Gastrocnemius medialis (tissue), 4 donors: ENCODE results near the gene SMOC1. TPM values are rescaled to one million over a fixed set of nuclear protein-coding genes. Genes with fewer than 3 reads are reported as not detected.
A peak's percentile ranks its signal among the peaks of the same experiment; 100 is the strongest.

Source experiments
- ATAC-seq, 2 donors: fragments of 150-250 bp; one replicate each; pipeline ENCODE4 v1.9.1; 2016
- DNase-seq, 2 donors: peaks; one replicate each; pipeline ENCODE4 v3.0.0-alpha.2; 2019
- H3K27ac ChIP-seq, 4 donors: fragments of 200-600 bp; sonication (generic); 1 replicate in 1 of 4; 2 replicates in 3 of 4; pipeline ENCODE4 v1.5.1; 2016 to 2018; ENCODE audit warnings: mild to moderate bottlenecking in 2 of 4, moderate library complexity in 1 of 4
- H3K27me3 ChIP-seq, 3 donors: fragments of 200-600 bp; sonication (generic) in 2 of 3; 1 replicate in 1 of 3; 2 replicates in 2 of 3; pipeline versions ENCODE4 v1.5.1 to v1.6.0; 2016 to 2019; ENCODE audit warnings: mild to moderate bottlenecking in 1 of 3, moderate library complexity in 1 of 3
- H3K36me3 ChIP-seq, 2 donors: fragments of 200-600 bp; sonication (generic) in 1 of 2; one replicate each; pipeline ENCODE4 v1.5.1; 2017 to 2018
- H3K4me1 ChIP-seq, 2 donors: fragments of 200-600 bp; sonication (generic) in 1 of 2; one replicate each; pipeline ENCODE4 v1.5.1; 2016 to 2017; ENCODE audit warnings: mild to moderate bottlenecking in 2 of 2
- H3K4me3 ChIP-seq, 4 donors: fragments of 200-600 bp; sonication (generic) in 3 of 4; 1 replicate in 1 of 4; 2 replicates in 3 of 4; pipeline ENCODE4 v1.5.1; 2016 to 2019; ENCODE audit warnings: mild to moderate bottlenecking in 2 of 4
- H3K9me3 ChIP-seq, 3 donors: fragments of 200-600 bp; sonication (generic) in 2 of 3; 1 replicate in 1 of 3; 2 replicates in 2 of 3; pipeline ENCODE4 v1.5.1; 2016 to 2019
- CTCF ChIP-seq, 5 experiments: fragments of 450-650 bp in 3 of 5; fragments of 200-600 bp in 2 of 5; sonication (generic) in 2 of 5; IDR thresholded peaks in 4 of 5; conservative IDR thresholded peaks in 1 of 5; 1 replicate in 4 of 5; 2 replicates in 1 of 5; pipeline ENCODE4 v1.5.1; 2016 to 2019; ENCODE audit warnings: antibody characterized with exemption in 5 of 5, mild to moderate bottlenecking in 3 of 5, moderate library complexity in 3 of 5
- POLR2A ChIP-seq, 2 donors: fragments of 450-650 bp; IDR thresholded peaks; one replicate each; pipeline ENCODE4 v1.6.1; 2017; ENCODE audit warnings: antibody characterized with exemption in 2 of 2, mild to moderate bottlenecking in 2 of 2, moderate library complexity in 2 of 2
- in situ Hi-C, 4 donors: fragments of 200-750 bp; cut with MboI; loops; one replicate each; pipeline versions ENCODE4 v1.15.0 to v1.8.0; 2017; ENCODE audit warnings: low sequenced_read_pairs in 4 of 4
- intact Hi-C: fragments of 100-400 bp; cut with DNase I; formaldehyde crosslinking; loops from one replicate; pipeline ENCODE4 v1.15.1; 2023; ENCODE audit warnings: low total_unique reads
- total RNA-seq, 4 donors: library from RNA; depleted of rRNA; stranded (reverse); fragments of >200 nt; gene quantifications; one replicate each; pipeline versions ENCODE4 v1.1.0 to v1.2.3, GENCODE V29; 2016

The SMOC1 gene
- total RNA-seq, 4 donors from 2014 or later, result 2.7 to 10.2 (median 7.8) TPM

DNA sequence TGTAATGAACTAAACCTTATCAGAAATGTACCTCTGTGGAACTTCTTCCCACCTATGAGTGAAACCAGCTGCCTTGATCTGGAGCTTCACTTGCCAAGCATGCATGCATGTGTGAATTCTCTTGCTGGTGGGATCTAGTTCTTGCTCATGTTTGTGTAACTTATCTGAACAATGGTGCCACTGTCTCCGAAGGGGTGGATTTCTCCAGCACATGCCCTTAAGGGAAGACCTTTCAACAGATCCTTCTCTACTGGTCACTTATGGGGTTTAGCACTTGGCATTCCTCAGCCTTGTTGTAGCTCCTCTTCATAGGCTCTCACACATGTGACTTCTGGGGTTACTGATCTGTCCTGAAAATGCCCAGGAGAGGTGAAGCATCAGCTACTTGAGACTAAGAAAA lies 25.0 kb downstream of the SMOC1 start:
- H3K4me3 ChIP-seq, result no peak overlapping the region
- intact Hi-C loops, result no loop called here
- H3K36me3 ChIP-seq, result no peaks in the 10 kb centered on the region
- DNase-seq (no peak), ATAC-seq (no peak)
- no peaks in the 10 kb centered on the region for H3K4me1 ChIP-seq
- in situ Hi-C loops, result no loop called here
- H3K27ac ChIP-seq, result no peak overlapping the region
- TF ChIP-seq CTCF (IDR thresholded peaks at IDR 0.05 in 4 of 5, conservative IDR thresholded peaks at IDR 0.05 in 1 of 5), result no peak
- TF ChIP-seq POLR2A (IDR thresholded peaks at IDR 0.05), result no peak
- H3K27me3 ChIP-seq, result no peaks in the 10 kb centered on the region
- no peaks in the 10 kb centered on the region for H3K9me3 ChIP-seq

GRCh38 chr14:69906201-69906600 lies 27.0 kb downstream of the SMOC1 start:
- no peak overlapping the region for H3K27ac ChIP-seq
- H3K9me3 ChIP-seq, result no peaks in the 10 kb centered on the region
- no peaks in the 10 kb centered on the region for H3K4me1 ChIP-seq
- peak; percentile 15 to 40 for DNase-seq
- intact Hi-C loops (no loop called here), in situ Hi-C loops (no loop called here)
- ATAC-seq, result peak; percentile 63 to 82
- no peaks in the 10 kb centered on the region for H3K27me3 ChIP-seq
- TF ChIP-seq POLR2A (IDR thresholded peaks at IDR 0.05) (no peak), CTCF (IDR thresholded peaks at IDR 0.05 in 4 of 5, conservative IDR thresholded peaks at IDR 0.05 in 1 of 5) (no peak)
- H3K4me3 ChIP-seq, result no peak overlapping the region
- H3K36me3 ChIP-seq, result no peaks in the 10 kb centered on the region

DNA sequence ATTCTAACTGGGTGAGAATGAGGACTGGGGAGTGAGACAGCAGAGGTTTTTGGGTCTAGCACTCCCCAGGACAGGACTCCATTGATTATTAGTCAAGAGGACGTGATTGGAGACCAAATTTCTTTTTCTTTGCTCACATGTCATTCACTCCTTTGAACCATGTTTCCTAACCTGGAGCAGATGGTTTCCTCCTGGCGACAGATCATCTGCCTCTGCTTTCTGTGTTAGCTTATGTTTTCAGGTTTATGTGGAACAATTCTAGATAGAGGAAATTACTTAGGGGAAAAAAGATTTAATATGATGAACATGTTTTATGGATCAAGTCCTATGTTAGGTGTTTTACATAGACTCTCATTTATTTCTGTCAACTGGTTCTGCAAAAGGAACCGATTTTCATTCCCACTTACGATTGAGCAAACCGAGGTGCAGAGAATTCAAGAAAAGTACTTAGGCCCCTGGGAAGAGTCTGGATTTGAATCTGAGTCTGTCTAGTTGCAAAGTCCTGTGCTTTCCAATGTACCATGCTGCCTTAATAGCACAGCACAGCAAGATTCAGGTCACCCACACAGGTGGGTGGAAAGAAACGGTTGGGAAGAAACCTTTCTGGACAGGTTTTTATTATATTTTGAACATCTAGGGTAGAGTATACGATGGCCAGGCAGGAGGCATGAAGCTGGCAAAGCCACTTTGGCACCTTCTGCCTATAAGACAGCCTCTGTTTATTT lies 30.8 kb downstream of the SMOC1 start:
- H3K36me3 ChIP-seq, result no peaks in the 10 kb centered on the region
- TF ChIP-seq CTCF (IDR thresholded peaks at IDR 0.05 in 4 of 5, conservative IDR thresholded peaks at IDR 0.05 in 1 of 5) (no peak), POLR2A (IDR thresholded peaks at IDR 0.05) (no peak)
- no peak for DNase-seq
- no peaks in the 10 kb centered on the region for H3K4me1 ChIP-seq
- intact Hi-C loops (no loop called here), in situ Hi-C loops (no loop called here)
- no peaks in the 10 kb centered on the region for H3K9me3 ChIP-seq
- ATAC-seq, result no peak
- no peaks in the 10 kb centered on the region for H3K27me3 ChIP-seq
- H3K27ac ChIP-seq, result no peak overlapping the region
- no peak overlapping the region for H3K4me3 ChIP-seq

GRCh38 chr14:69910871-69911270 lies 31.7 kb downstream of the SMOC1 start:
- in situ Hi-C loops (no loop called here), intact Hi-C loops (no loop called here)
- TF ChIP-seq POLR2A (IDR thresholded peaks at IDR 0.05), result no peak
- no peak for TF ChIP-seq CTCF (IDR thresholded peaks at IDR 0.05 in 4 of 5, conservative IDR thresholded peaks at IDR 0.05 in 1 of 5)
- Histone ChIP-seq H3K27me3 (no peaks in the 10 kb centered on the region), H3K9me3 (no peaks in the 10 kb centered on the region), H3K27ac (no peak overlapping the region), H3K4me3 (no peak overlapping the region), H3K36me3 (no peaks in the 10 kb centered on the region), H3K4me1 (no peaks in the 10 kb centered on the region)
- ATAC-seq (no peak), DNase-seq (no peak)

GRCh38 chr14:69913686-69914085 lies 34.5 kb downstream of the SMOC1 start:
- ATAC-seq (no peak), DNase-seq (no peak)
- H3K27me3 ChIP-seq, result no peaks in the 10 kb centered on the region
- H3K36me3 ChIP-seq, result no peaks in the 10 kb centered on the region
- H3K27ac ChIP-seq, result no peak overlapping the region
- intact Hi-C loops (no loop called here), in situ Hi-C loops (no loop called here)
- no peak overlapping the region for H3K4me3 ChIP-seq
- H3K4me1 ChIP-seq, result no peaks in the 10 kb centered on the region
- H3K9me3 ChIP-seq, result no peaks in the 10 kb centered on the region
- TF ChIP-seq CTCF (IDR thresholded peaks at IDR 0.05 in 4 of 5, conservative IDR thresholded peaks at IDR 0.05 in 1 of 5) (no peak), POLR2A (IDR thresholded peaks at IDR 0.05) (no peak)
